Right forelimb (tissue), 1 donor: ENCODE data around the gene KRT13.
"Not testable (repeated sequence)": the region's sequence is repeated elsewhere in the genome, so short reads cannot be mapped to it uniquely, and the experiment has no call there.

ENCODE experiments used
- DNase-seq: peaks from one replicate; pipeline ENCODE4 v3.0.0-alpha.2; 2018

The KRT13 gene

GRCh38 chr17:41505007-41505808, at the start of gene KRT13:
TSS of gene KRT13 (minus strand) at chr17:41505612. CDS start at chr17:41505550, 62 bp downstream.
- no peak for DNase-seq

- no peak for DNase-seq
Measured at GRCh38 chr17:41553987-41554680, 48.7 kb upstream of the KRT13 start.

GRCh38 chr17:41553176-41553575, 47.8 kb upstream of the KRT13 start:
- no peak for DNase-seq

GRCh38 chr17:41552455-41552854, 47.0 kb upstream of the KRT13 start:
- DNase-seq = no peak

- DNase-seq = no peak
Measured at GRCh38 chr17:41551365-41551764, 46.0 kb upstream of the KRT13 start.

- no peak for DNase-seq
Measured at GRCh38 chr17:41549596-41550039, 44.2 kb upstream of the KRT13 start.

- peak; percentile 90 for DNase-seq
Measured at GRCh38 chr17:41548844-41549595, 43.6 kb upstream of the KRT13 start.

- DNase-seq = no peak
Measured at GRCh38 chr17:41547921-41548843, 42.8 kb upstream of the KRT13 start.

- no peak for DNase-seq
Measured at GRCh38 chr17:41547378-41547841, 42.0 kb upstream of the KRT13 start.

- DNase-seq = no peak
Measured at GRCh38 chr17:41546819-41547218, 41.4 kb upstream of the KRT13 start.

GRCh38 chr17:41545829-41546410, 40.5 kb upstream of the KRT13 start:
- DNase-seq = no peak

GRCh38 chr17:41544935-41545334, 39.5 kb upstream of the KRT13 start:
- no peak for DNase-seq

- DNase-seq = no peak
Measured at GRCh38 chr17:41544491-41544892, 39.1 kb upstream of the KRT13 start.

- not testable (repeated sequence) for DNase-seq
Measured at GRCh38 chr17:41542786-41543185, 37.4 kb upstream of the KRT13 start.

- no peak for DNase-seq
Measured at GRCh38 chr17:41542357-41542756, 36.9 kb upstream of the KRT13 start.

GRCh38 chr17:41540921-41541625, 35.7 kb upstream of the KRT13 start:
- no peak for DNase-seq

- DNase-seq = no peak
Measured at GRCh38 chr17:41539979-41540701, 34.7 kb upstream of the KRT13 start.

GRCh38 chr17:41539071-41539492, 33.7 kb upstream of the KRT13 start:
- DNase-seq = no peak

GRCh38 chr17:41538565-41538991, 33.2 kb upstream of the KRT13 start:
- no peak for DNase-seq

GRCh38 chr17:41537990-41538389, 32.6 kb upstream of the KRT13 start:
- DNase-seq = no peak
